ENCODE measurements around the gene LCOR.

- TF ChIP-seq CTCF (IDR thresholded peaks at IDR 0.05 in 4 of 5, conservative IDR thresholded peaks at IDR 0.05 in 1 of 5), result no peak
- TF ChIP-seq POLR2A (IDR thresholded peaks at IDR 0.05), result no peak
These were observed 210.0 kb downstream of the LCOR start for GRCh38 chr10:97042081-97042480.
